NCI-H1092 (cell line): ENCODE results near the gene ADGRV1.
"Not testable (repeated sequence)": the region's sequence is repeated elsewhere in the genome, so short reads cannot be mapped to it uniquely, and the experiment has no call there.

Experiments
- DNase-seq: peaks from one replicate; lab custom pipeline; 2025; lab: John Stamatoyannopoulos, UW

Gene ADGRV1

GRCh38 chr5:90739567-90739966 is 181.0 kb downstream of the ADGRV1 start:
- no peak for DNase-seq

- DNase-seq = no peak
Observed at GRCh38 chr5:90740244-90740799, 181.7 kb downstream of the ADGRV1 start.

DNA sequence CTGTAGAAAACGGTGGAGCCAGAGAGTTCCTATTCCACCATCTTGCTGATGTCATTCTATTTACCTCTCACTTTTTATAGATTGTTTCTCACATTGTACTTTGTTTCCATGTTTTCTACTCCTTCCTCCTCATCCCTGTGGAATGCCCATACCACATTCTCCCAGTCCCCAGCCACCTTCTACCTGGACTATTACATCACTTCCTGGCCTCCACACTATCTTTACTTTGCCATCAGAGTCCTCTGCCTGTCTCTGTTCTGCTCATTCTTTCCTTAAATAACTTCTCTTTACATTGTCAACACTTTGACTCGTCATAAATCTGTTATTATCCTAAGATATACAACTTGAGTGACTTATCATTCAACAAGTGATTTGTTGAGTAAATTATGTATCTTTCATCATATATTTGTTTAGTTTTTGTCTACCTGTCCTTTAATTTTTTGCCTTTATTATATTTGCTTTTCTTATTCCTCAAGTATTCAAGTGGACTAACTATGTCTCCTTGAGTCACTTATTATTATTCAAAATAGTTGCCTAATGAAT is 182.5 kb downstream of the ADGRV1 start:
- no peak for DNase-seq

DNA sequence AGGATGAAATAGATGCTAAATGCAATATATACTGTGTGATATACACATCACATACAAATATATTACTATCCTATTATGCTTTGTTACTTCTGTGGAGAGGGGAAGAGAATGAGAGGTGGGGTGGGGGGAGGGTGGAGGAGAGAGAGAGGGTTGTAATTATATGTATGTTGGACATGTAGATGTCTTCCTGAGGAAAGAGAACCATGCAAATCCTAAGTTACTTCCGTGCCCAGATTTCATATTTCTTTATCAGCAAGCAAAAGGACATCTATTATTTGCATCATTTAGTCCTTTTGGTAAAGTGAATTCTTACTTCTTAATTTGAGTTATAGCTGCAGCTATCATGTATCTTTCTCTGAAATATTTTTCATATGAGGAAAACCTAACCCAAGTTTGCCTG is 187.5 kb downstream of the ADGRV1 start:
- no peak for DNase-seq

- no peak for DNase-seq
Observed at GRCh38 chr5:90747175-90747574, 188.6 kb downstream of the ADGRV1 start.

DNA sequence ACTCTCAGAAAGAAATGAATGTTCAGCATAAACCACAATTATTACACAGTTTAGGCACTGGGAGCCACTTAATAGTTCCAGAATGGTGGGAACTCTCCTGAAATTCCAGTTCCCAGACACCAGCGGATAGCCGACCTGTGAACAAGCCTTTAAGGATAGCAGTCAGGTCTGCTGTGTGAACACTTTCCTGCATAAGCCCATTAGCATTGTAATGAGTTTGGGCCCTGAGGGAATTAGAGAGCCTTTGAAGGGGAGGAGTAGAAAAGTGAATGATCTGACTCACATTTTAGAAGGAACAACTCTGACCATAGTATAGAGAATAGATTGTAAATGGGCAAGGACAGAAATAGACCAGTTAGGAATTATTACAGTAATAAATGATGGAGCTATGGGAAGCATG is 189.1 kb downstream of the ADGRV1 start:
- no peak for DNase-seq

DNA sequence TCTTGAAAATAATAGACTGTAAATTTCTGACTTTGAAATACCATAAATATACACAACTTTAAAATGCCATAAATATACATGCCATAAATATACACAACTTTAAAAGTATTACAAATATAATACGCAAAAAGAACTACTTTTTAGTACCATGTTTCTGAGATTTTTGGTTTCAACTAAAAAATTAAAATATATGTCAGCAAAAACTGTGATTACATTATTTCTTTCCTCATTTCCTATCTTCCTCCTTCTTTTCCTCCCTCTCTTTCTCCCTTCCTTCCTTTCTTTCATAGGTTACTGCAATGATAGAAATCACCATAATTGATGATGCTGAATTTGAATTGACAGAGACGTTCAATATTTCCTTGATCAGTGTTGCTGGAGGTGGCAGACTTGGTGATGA is 200.5 kb downstream of the ADGRV1 start:
- DNase-seq = no peak

GRCh38 chr5:90767710-90768109 is 209.1 kb downstream of the ADGRV1 start:
- DNase-seq = no peak

DNA sequence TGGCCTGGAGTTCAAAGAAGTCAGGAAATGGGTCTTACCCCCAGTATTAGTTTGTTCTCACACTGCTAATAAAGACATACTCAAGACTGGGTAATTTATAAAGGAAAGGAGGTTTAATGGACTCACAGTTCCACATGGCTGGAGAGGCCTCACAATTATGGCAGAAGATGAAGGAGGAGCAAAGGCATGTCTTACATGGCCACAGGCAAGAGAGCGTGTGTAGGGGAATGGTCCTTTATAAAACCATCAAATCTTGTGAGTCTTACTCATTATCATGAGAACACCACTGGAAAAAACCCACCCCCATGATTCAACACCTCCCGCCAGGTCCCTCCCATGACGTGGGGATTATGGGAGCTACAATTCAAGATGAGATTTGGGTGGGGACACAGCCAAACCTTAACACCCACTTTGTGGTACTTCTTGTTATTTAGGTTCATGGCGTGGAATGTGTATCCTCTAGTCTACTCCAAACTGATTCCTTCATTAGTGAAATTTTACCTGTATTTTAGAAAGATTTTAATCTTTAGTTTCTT is 211.5 kb downstream of the ADGRV1 start:
- DNase-seq = not testable (repeated sequence)

DNA sequence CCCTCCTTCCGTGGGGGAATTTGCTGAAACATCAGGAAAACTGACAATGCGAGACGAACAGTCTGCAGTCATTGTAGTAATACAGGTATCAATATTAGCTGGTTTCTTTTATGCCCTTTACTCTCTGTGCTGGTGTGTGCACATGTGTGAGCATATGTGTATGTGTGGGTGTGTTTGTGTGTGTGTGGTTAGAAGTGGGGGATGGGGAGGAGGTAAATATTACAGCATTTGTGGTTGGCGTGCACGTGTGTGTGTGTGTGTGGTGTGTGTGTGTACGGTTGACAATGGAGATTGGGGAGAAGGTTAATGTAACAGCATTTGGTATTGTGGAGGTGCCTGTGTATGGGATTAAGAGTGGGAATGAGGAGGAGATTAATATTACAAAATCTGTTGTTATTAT is 219.4 kb downstream of the ADGRV1 start:
- DNase-seq = no peak

- DNase-seq = peak; percentile 29
Observed at GRCh38 chr5:90783460-90784333, 225.1 kb downstream of the ADGRV1 start.

GRCh38 chr5:90786756-90787155 is 228.2 kb downstream of the ADGRV1 start:
- no peak for DNase-seq

DNA sequence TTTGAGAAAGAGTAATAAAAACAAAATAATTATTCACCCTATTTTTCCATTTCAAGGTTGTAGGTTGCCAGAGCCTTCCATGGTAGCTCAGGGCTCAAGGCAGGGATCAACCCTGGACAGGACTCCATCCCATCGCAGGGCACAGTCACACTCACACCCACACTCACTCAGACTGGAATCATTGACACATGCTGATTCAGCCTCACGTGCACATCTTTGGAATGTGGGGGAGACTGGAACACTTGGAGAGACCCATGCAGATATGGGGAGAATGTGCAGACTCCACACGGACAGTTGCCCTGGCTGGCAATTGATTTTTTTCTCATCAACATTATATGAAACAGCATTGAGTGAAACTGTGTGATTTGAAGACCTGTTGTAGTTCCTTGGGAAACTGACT is 234.1 kb downstream of the ADGRV1 start:
- no peak for DNase-seq

DNA sequence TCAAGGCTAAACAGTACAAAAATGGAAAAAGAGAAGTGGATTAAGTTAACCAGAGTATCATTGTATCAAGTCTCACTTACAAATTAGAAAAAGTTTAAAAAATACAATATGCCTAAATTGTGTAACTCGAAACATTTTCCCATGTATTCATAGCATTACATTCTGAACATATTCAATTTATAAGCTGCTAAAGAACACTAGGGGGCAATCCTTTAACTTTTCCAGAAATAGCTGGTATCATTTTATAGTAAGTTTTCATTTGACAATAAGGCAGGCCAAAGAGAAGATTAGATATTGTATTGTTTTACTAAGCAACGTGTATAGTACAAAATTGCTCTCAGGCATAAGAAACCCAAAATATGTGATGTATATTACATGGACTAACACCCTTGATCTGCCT is 234.6 kb downstream of the ADGRV1 start:
- no peak for DNase-seq

DNA sequence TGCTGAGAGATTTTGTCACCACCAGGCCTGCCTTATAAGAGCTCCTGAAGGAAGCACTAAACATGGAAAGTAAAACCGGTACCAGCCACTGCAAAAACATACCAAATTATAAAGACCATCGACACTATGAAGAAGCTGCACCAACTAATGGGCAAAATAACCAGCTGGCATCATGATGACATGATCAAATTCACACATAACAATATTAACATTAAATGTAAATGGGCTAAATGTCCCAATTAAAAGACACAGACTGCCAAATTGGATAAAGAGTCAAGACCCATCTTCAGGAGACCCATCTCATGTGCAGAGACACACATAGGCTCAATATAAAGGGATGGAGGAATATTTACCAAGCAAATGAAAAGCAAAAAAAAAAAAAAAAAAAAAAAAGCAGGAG is 238.3 kb downstream of the ADGRV1 start:
- DNase-seq = not testable (repeated sequence)

DNA sequence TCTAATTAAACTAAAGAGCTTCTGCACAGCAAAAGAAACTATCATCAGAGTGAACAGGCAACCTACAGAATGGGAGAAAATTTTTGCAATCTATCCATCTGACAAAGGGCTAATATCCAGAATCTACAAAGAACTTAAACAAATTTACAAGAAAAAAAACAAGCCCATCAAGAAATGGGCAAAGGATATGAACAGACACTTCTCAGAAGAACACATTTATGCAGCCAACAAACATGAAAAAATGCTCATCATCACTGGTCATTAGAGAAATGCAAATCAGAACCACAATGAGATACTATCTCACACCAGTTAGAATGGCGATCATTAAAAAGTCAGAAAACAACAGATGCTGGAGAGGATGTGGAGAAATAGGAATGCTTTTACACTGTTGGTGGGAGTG is 241.5 kb downstream of the ADGRV1 start:
- not testable (repeated sequence) for DNase-seq

DNA sequence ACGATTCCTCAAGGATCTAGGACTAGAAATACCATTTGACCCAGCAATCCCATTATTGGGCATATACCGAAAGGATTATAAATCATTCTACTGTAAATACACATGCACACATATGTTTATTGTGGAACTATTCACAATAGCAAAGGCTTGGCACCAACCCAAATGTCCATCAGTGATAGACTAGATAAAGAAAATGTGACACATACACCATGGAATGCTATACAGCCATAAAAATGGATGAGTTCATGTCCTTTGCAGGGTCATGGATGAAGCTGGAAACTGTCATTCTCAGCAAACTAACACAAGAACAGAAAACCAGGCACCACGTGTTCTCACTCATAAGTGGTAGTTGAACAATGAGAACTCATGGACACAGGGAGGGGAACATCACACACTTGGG is 241.9 kb downstream of the ADGRV1 start:
- not testable (repeated sequence) for DNase-seq

DNA sequence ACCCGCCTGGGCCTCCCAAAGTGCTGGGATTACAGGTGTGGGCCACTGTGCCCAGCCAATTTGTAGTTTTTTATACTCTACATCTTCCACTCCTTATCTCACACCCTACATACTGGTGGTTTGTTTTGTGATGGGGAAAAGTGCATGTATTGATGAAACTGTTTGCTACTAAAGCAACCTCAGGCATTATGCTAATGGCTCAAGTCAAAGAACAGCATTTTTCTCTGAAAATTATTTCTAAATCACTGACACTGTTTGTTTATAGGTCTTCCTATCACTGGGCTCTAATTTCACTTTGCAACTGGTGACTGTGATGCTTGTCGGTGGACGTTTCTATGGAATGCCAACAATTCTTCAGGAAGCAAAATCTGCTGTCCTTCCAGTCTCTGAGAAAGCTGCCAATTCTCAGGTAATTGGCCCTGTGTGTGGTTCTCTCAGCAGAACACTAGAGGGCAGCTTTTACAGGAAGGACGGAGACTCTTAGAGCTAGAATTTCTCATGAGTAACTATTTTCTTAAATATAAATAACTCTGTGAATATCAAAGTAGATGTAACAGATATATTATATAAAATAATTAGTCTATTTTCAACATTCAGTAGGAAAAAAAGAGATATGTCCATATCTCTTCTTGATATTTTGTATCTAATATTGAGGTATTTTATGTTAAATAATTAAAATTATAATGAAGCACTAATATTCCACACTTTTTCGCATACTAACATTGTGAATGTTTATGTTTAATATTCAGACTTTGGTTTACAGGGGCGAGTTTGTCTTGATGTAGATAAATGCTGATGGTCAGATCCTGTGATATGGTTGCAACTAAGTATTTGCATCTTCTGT is 244.1 kb downstream of the ADGRV1 start:
- DNase-seq = no peak

- no peak for DNase-seq
Observed at GRCh38 chr5:90803381-90803780, 244.8 kb downstream of the ADGRV1 start.

DNA sequence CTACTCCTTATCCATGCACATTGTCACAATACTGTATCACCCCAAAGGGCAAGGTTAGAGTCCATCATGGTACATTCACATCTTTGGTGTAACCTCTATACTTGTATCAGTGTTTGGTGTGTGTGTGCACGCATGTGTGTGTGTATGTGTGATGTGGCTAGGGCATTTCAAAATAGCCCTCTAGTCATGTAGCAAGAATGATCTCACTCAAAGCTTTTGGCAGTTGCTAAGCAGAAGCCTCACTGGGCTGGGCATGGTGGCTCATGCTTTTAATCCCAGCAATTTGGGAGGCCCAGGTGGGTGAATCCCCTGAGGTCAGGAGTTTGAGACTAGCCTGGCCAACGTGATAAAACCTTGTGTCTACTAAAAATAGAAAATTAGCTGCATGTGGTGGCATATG is 245.3 kb downstream of the ADGRV1 start:
- no peak for DNase-seq

GRCh38 chr5:90807496-90807895 is 248.9 kb downstream of the ADGRV1 start:
- DNase-seq = no peak
